C4-2B (cell line): ENCODE data around the gene SIAH1.

Experiments
- ZFX ChIP-seq: fragments of 450-650 bp; IDR thresholded peaks from 2 replicates; pipeline ENCODE4 v1.6.1; 2017
- TF ChIP-seq, protein P1 (sequence below): fragments of 450-650 bp; conservative IDR thresholded peaks from 2 replicates; pipeline ENCODE4 v1.5.1; 2017; ENCODE audit warnings: mild to moderate bottlenecking

- TF ChIP-seq, protein P1, sequence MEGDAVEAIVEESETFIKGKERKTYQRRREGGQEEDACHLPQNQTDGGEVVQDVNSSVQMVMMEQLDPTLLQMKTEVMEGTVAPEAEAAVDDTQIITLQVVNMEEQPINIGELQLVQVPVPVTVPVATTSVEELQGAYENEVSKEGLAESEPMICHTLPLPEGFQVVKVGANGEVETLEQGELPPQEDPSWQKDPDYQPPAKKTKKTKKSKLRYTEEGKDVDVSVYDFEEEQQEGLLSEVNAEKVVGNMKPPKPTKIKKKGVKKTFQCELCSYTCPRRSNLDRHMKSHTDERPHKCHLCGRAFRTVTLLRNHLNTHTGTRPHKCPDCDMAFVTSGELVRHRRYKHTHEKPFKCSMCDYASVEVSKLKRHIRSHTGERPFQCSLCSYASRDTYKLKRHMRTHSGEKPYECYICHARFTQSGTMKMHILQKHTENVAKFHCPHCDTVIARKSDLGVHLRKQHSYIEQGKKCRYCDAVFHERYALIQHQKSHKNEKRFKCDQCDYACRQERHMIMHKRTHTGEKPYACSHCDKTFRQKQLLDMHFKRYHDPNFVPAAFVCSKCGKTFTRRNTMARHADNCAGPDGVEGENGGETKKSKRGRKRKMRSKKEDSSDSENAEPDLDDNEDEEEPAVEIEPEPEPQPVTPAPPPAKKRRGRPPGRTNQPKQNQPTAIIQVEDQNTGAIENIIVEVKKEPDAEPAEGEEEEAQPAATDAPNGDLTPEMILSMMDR = no peak
- TF ChIP-seq ZFX = no peak
Observed at GRCh38 chr16:48347980-48348379, 37.2 kb downstream of the SIAH1 start.
